CD4-positive, alpha-beta T cell (primary cell): ENCODE measurements around the gene ZNHIT6. TPM values are rescaled to one million over a fixed set of nuclear protein-coding genes. Genes with fewer than 3 reads are reported as not detected.

Experiments used
- ATAC-seq: fragments of 200-7000 bp; cut with Tn5 transposase; one replicate; pipeline ENCODE4 v1.10.0; 2022; ENCODE audit warnings: mild to moderate bottlenecking; ENCODE audit not compliant: poor library complexity
- CTCF ChIA-PET: fragments of 350-600 bp; sonication (Branson Sonifier 250); formaldehyde crosslinking; loops from one replicate; lab custom pipeline; 2021; ENCODE audit warnings: antibody characterized with exemption, inconsistent platforms; lab: Charles Lee
- POLR2A ChIA-PET: fragments of 350-600 bp; sonication (Branson Sonifier 250); formaldehyde crosslinking; loops from one replicate; lab custom pipeline; 2021; ENCODE audit warnings: antibody characterized with exemption, inconsistent platforms; lab: Charles Lee
- DNase-seq, 14 experiments: peaks; one replicate each; pipeline ENCODE4 v3.0.0-alpha.2; 2013 to 2020; ENCODE audit warnings: mixed read lengths in 2 of 14
- H3K27ac ChIP-seq, 2 donors: one replicate each; pipeline versions ENCODE4 v1.5.1 to v1.7.0; 2013; ENCODE audit warnings: low read length in 2 of 2, low read depth in 1 of 2, mild to moderate bottlenecking in 1 of 2
- H3K27me3 ChIP-seq, 2 experiments: 1 replicate in 1 of 2; 2 replicates in 1 of 2; pipeline versions ENCODE4 v1.6.1 to v1.7.0; 2013; ENCODE audit warnings: low read length in 2 of 2, control low read depth in 1 of 2, mild to moderate bottlenecking in 1 of 2, moderate library complexity in 1 of 2; ENCODE audit not compliant: insufficient read depth in 2 of 2, control insufficient read depth in 1 of 2
- H3K36me3 ChIP-seq: one replicate; pipeline ENCODE4 v1.6.1; 2013; ENCODE audit warnings: low read length, control low read depth; ENCODE audit not compliant: insufficient read depth
- H3K4me1 ChIP-seq: one replicate; pipeline ENCODE4 v1.6.1; 2013; ENCODE audit warnings: low read length, control low read depth; ENCODE audit not compliant: insufficient read depth
- H3K4me3 ChIP-seq: one replicate; pipeline ENCODE4 v1.5.1; 2013; ENCODE audit warnings: mild to moderate bottlenecking, low read length, moderate library complexity
- H3K9me3 ChIP-seq, 2 experiments: 1 replicate in 1 of 2; 2 replicates in 1 of 2; pipeline versions ENCODE4 v1.6.1 to v1.7.0; 2013; ENCODE audit warnings: low read length in 2 of 2, mild to moderate bottlenecking in 2 of 2, control low read depth in 1 of 2, moderate library complexity in 1 of 2; ENCODE audit not compliant: control insufficient read depth in 1 of 2, insufficient read depth in 1 of 2
- H3K27ac Mint-ChIP-seq: one replicate; pipeline ENCODE4 v1.8.0; 2020; ENCODE audit warnings: mixed read lengths
- H3K27me3 Mint-ChIP-seq: one replicate; pipeline ENCODE4 v1.8.0; 2021; ENCODE audit warnings: mixed read lengths
- H3K36me3 Mint-ChIP-seq: one replicate; pipeline ENCODE4 v1.8.0; 2021; ENCODE audit warnings: low read depth, mixed read lengths
- H3K4me1 Mint-ChIP-seq: one replicate; pipeline ENCODE4 v1.8.0; 2021; ENCODE audit warnings: low read depth, mixed read lengths
- H3K4me3 Mint-ChIP-seq: one replicate; pipeline ENCODE4 v1.8.0; 2020; ENCODE audit warnings: mild to moderate bottlenecking, mixed read lengths
- H3K9me3 Mint-ChIP-seq: one replicate; pipeline ENCODE4 v1.8.0; 2020; ENCODE audit warnings: mixed read lengths
- intact Hi-C, 2 experiments: fragments of 100-400 bp; cut with DNase I in 1 of 2; cut with micrococcal nuclease in 1 of 2; formaldehyde crosslinking; loops; one replicate each; pipeline versions ENCODE4 v1.15.1 to v1.9.0; 2023 to 2025; cut with DNase I, micrococcal nuclease
- total RNA-seq, 174 experiments: library from RNA in 2 of 174; stranded (reverse) in 2 of 174; gene quantifications; one replicate each; pipeline ENCODE4 v1.2.3 and lab custom pipeline; 2021 to 2026
- TF ChIP-seq, protein P1 (sequence below): fragments of 200-600 bp; IDR thresholded peaks from one replicate; pipeline ENCODE4 v1.8.0; 2022; ENCODE audit warnings: antibody characterized with exemption, mild to moderate bottlenecking

The ZNHIT6 gene
- total RNA-seq, 2 experiments from 2014 or later, result 10.4 to 10.8 TPM

DNA sequence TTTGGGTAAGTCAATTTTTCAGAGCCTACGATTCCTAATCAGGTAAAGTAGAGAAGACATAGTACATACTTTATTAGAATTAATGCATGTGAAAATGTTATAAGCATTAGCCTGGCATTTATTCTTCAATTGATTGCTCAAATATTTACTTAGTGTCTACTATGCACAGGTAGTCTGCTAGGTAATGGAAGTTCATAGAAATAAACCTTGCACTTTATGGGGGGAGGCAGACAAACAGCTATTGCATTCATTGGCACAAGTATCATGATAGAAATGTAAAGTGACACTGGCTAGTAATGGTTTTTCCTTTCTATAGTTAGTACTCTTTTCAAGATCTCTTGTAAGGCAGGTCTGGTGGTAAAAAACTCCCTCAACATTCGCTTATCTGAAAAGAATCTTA, 44.9 kb downstream of the ZNHIT6 start:
- Histone ChIP-seq H3K36me3 (no peaks in the 10 kb centered on the region), H3K4me3 (no peak overlapping the region), H3K4me1 (no peaks in the 10 kb centered on the region), H3K27me3 (no peaks in the 10 kb centered on the region), H3K9me3 (no peaks in the 10 kb centered on the region), H3K27ac (no peak overlapping the region)
- CTCF ChIA-PET, result no interaction called here
- intact Hi-C loops, result no loop called here
- ATAC-seq, result no peak
- TF ChIP-seq, protein P1, sequence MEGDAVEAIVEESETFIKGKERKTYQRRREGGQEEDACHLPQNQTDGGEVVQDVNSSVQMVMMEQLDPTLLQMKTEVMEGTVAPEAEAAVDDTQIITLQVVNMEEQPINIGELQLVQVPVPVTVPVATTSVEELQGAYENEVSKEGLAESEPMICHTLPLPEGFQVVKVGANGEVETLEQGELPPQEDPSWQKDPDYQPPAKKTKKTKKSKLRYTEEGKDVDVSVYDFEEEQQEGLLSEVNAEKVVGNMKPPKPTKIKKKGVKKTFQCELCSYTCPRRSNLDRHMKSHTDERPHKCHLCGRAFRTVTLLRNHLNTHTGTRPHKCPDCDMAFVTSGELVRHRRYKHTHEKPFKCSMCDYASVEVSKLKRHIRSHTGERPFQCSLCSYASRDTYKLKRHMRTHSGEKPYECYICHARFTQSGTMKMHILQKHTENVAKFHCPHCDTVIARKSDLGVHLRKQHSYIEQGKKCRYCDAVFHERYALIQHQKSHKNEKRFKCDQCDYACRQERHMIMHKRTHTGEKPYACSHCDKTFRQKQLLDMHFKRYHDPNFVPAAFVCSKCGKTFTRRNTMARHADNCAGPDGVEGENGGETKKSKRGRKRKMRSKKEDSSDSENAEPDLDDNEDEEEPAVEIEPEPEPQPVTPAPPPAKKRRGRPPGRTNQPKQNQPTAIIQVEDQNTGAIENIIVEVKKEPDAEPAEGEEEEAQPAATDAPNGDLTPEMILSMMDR, result no peak
- Mint-ChIP-seq H3K27ac (no peak overlapping the region), H3K9me3 (no peaks in the 10 kb centered on the region), H3K4me3 (no peak overlapping the region), H3K27me3 (no peaks in the 10 kb centered on the region), H3K4me1 (no peaks in the 10 kb centered on the region), H3K36me3 (peaks cover 58% of the 10 kb centered on the region)
- DNase-seq, result no peak
- POLR2A ChIA-PET, result no interaction called here

DNA sequence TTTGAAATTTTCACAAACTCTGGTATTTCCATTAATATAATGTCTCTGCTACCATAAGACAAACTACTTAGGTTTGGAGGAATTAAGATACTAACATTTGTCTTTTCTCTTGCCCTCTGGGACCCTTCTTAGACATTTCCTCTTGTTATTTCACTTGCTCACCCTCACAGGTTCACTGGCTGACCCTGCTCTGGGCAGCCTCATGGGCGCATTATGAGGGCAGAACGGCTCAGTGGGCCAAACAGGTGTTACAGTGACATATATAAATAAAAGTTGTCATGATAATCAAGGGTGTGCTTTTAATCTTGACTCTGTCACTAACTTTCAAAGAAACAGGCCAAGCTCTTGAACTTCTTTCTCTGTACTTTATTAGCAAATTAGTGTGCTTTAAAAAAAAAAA, 46.5 kb downstream of the ZNHIT6 start:
- Histone ChIP-seq H3K27me3 (no peaks in the 10 kb centered on the region), H3K27ac (no peak overlapping the region), H3K36me3 (no peaks in the 10 kb centered on the region), H3K4me3 (no peak overlapping the region), H3K4me1 (no peaks in the 10 kb centered on the region), H3K9me3 (no peaks in the 10 kb centered on the region)
- H3K27ac Mint-ChIP-seq, result peak overlapping the region; percentile 40
- no peak overlapping the region for H3K4me3 Mint-ChIP-seq
- H3K4me1 Mint-ChIP-seq, result no peaks in the 10 kb centered on the region
- ChIA-PET CTCF (no interaction called here), POLR2A (no interaction called here)
- no peaks in the 10 kb centered on the region for H3K27me3 Mint-ChIP-seq
- TF ChIP-seq, protein P1, result no peak
- H3K36me3 Mint-ChIP-seq, result peaks cover 57% of the 10 kb centered on the region
- intact Hi-C loops, result no loop called here
- DNase-seq (no peak), ATAC-seq (no peak)
- H3K9me3 Mint-ChIP-seq, result no peaks in the 10 kb centered on the region

DNA sequence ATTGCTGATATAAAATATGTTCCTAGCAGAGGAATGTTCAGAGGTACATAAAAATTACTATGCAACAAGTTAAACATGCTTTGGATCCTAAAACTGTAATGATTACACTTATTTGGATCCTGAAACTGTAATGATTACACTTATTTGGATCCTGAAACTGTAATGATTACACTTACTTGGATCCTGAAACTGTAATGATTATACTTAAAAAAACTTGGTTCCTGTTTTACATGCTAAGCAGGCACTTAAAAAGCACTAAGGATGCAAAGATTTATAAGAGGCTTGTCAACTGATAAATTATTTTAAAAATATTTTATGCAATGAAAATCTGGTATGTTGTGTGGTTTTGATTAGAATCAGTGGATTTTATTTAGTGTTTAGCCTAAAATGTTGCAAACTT, 47.7 kb downstream of the ZNHIT6 start:
- Histone ChIP-seq H3K27me3 (no peaks in the 10 kb centered on the region), H3K27ac (no peak overlapping the region), H3K4me3 (no peak overlapping the region), H3K9me3 (no peaks in the 10 kb centered on the region), H3K36me3 (no peaks in the 10 kb centered on the region), H3K4me1 (no peaks in the 10 kb centered on the region)
- DNase-seq (no peak), ATAC-seq (no peak)
- Mint-ChIP-seq H3K9me3 (no peaks in the 10 kb centered on the region), H3K36me3 (peaks cover 60% of the 10 kb centered on the region), H3K4me1 (no peaks in the 10 kb centered on the region), H3K4me3 (no peak overlapping the region), H3K27ac (no peak overlapping the region), H3K27me3 (no peaks in the 10 kb centered on the region)
- intact Hi-C loops, result no loop called here
- ChIA-PET CTCF (no interaction called here), POLR2A (no interaction called here)
- TF ChIP-seq, protein P1, result no peak
